Keratinocyte (primary cell): Measurements from ENCODE around the gene E2F7. TPM values are rescaled to one million over a fixed set of nuclear protein-coding genes. Genes with fewer than 3 reads are reported as not detected.

Source experiments
- DNase-seq: peaks from one replicate; pipeline ENCODE4 v3.0.0-alpha.2; 2011; ENCODE audit warnings: low read depth, missing footprints, low spot score
- FAIRE-seq: peaks from 2 replicates; lab custom pipeline; 2011; peaks lifted over from hg19 to GRCh38; lab: Jason Lieb, UNC
- H2AFZ ChIP-seq: 2 replicates; pipeline ENCODE4 v1.6.0; 2012; ENCODE audit warnings: low read length, control low read depth, inconsistent platforms; ENCODE audit not compliant: control insufficient read depth
- H3K27ac ChIP-seq: 2 replicates; pipeline ENCODE4 v1.5.1; 2011; ENCODE audit warnings: low read length; ENCODE audit not compliant: control insufficient read depth, insufficient read depth
- H3K27me3 ChIP-seq: 3 replicates; pipeline ENCODE4 v1.6.0; 2011; ENCODE audit warnings: low read length; ENCODE audit not compliant: control insufficient read depth, insufficient read depth; ENCODE audit errors: extremely low read depth
- H3K36me3 ChIP-seq, 2 experiments: 2 replicates in 1 of 2; 3 replicates in 1 of 2; pipeline ENCODE4 v1.5.1; 2011; ENCODE audit warnings: low read length in 2 of 2, mild to moderate bottlenecking in 1 of 2; ENCODE audit not compliant: control insufficient read depth in 2 of 2, insufficient read depth in 2 of 2; ENCODE audit errors: extremely low read depth in 1 of 2
- H3K4me1 ChIP-seq: 3 replicates; pipeline ENCODE4 v1.5.1; 2011; ENCODE audit warnings: low read length; ENCODE audit not compliant: control insufficient read depth, insufficient read depth; ENCODE audit errors: extremely low read depth
- H3K4me2 ChIP-seq: 3 replicates; pipeline ENCODE4 v1.6.0; 2011; ENCODE audit warnings: low read depth, low read length; ENCODE audit not compliant: control insufficient read depth, insufficient read depth; ENCODE audit errors: extremely low read depth
- H3K4me3 ChIP-seq, 3 experiments: fragments of 200-600 bp in 1 of 3; sonication (generic) in 1 of 3; 2 replicates in 2 of 3; 3 replicates in 1 of 3; pipeline ENCODE4 v1.5.1; 2011 to 2016; ENCODE audit warnings: low read length in 3 of 3, mild to moderate bottlenecking in 3 of 3, control low read depth in 2 of 3, inconsistent platforms in 1 of 3, low read depth in 1 of 3, mixed read lengths in 1 of 3, mixed run types in 1 of 3, moderate library complexity in 1 of 3; ENCODE audit not compliant: control insufficient read depth in 2 of 3, insufficient read depth in 2 of 3; ENCODE audit errors: extremely low read depth in 1 of 3
- H3K79me2 ChIP-seq: 2 replicates; pipeline ENCODE4 v1.6.0; 2012; ENCODE audit warnings: low read length; ENCODE audit not compliant: control insufficient read depth, insufficient read depth
- H3K9ac ChIP-seq: 3 replicates; pipeline ENCODE4 v1.6.0; 2011; ENCODE audit warnings: low read length; ENCODE audit not compliant: control insufficient read depth, insufficient read depth; ENCODE audit errors: extremely low read depth
- H3K9me1 ChIP-seq: 3 replicates; pipeline ENCODE4 v1.6.0; 2011; ENCODE audit warnings: low read length; ENCODE audit not compliant: control insufficient read depth, insufficient read depth; ENCODE audit errors: extremely low read depth
- H3K9me3 ChIP-seq: 2 replicates; pipeline ENCODE4 v1.5.1; 2012; ENCODE audit warnings: low read depth, low read length; ENCODE audit not compliant: control insufficient read depth
- H4K20me1 ChIP-seq: 3 replicates; pipeline ENCODE4 v1.6.0; 2011; ENCODE audit warnings: low read length; ENCODE audit not compliant: control insufficient read depth, insufficient read depth; ENCODE audit errors: extremely low read depth
- CTCF ChIP-seq, 3 experiments: IDR thresholded peaks in 1 of 3; conservative IDR thresholded peaks in 1 of 3; optimal IDR thresholded peaks in 1 of 3; 2 replicates in 2 of 3; 3 replicates in 1 of 3; pipeline versions ENCODE3 to v1.5.1; 2011; ENCODE audit warnings: low read length in 3 of 3, mild to moderate bottlenecking in 3 of 3, moderate library complexity in 2 of 3, control low read depth in 1 of 3, inconsistent platforms in 1 of 3; ENCODE audit not compliant: insufficient read depth in 2 of 3; ENCODE audit errors: extremely low read depth in 1 of 3
- EZH2 ChIP-seq: IDR thresholded peaks from one replicate; pipeline ENCODE4 v1.6.1; 2012; ENCODE audit warnings: inconsistent platforms, mild to moderate bottlenecking, low read length, moderate library complexity
- dilution Hi-C: fragments of 300-500 bp; cut with MboI; formaldehyde crosslinking; loops from one replicate; pipeline ENCODE4 v1.7.0; 2020; ENCODE audit warnings: low sequenced_read_pairs; ENCODE audit not compliant: extremely low pct_ligation_motif_present
- polyA plus RNA-seq, 5 experiments: library from polyadenylated mRNA; depleted of rRNA in 3 of 5; stranded (reverse) in 3 of 5; stranded (forward) in 1 of 5; unstranded in 1 of 5; fragments of >200 nt; gene quantifications; 1 replicate in 1 of 5; 2 replicates in 3 of 5; 3 replicates in 1 of 5; pipeline versions ENCODE4 v1.2.1 to v1.2.3, GENCODE V29; 2011 to 2012; ENCODE audit warnings: missing spikeins in 2 of 5, low read depth in 1 of 5, low replicate concordance in 1 of 5

E2F7 gene
- polyA plus RNA-seq, 1 donor (not counting 4 experiments of a cell fraction or from before 2014, with no cell fraction given), result 9.9 TPM

GRCh38 chr12:77047341-77048109, 17.8 kb downstream of the E2F7 start:
- no peaks in the 10 kb centered on the region for H3K27me3 ChIP-seq
- no peak overlapping the region for H3K9ac ChIP-seq
- H3K9me3 ChIP-seq, result no peaks in the 10 kb centered on the region
- H3K4me3 ChIP-seq, result no peak overlapping the region
- FAIRE-seq (no peak), DNase-seq (no peak)
- no peak overlapping the region for H3K27ac ChIP-seq
- H3K4me1 ChIP-seq, result no peaks in the 10 kb centered on the region
- TF ChIP-seq CTCF (optimal IDR thresholded peaks at IDR 0.05 in 1 of 3, IDR thresholded peaks at IDR 0.05 in 1 of 3, conservative IDR thresholded peaks at IDR 0.05 in 1 of 3; ENCODE audit: extremely low read depth in 1 of 3, insufficient read depth in 2 of 3, low read length in 3 of 3) (peak in 2 of 3 experiments; percentile 13 to 33), EZH2 (no peak)
- H3K36me3 ChIP-seq, result peaks cover 15 to 47% of the 10 kb centered on the region in 2 experiments
- no peaks in the 10 kb centered on the region for H3K79me2 ChIP-seq
- no peak overlapping the region for H3K4me2 ChIP-seq
- dilution Hi-C loops, result no loop called here
- no peaks in the 10 kb centered on the region for H4K20me1 ChIP-seq
- H3K9me1 ChIP-seq, result no peaks in the 10 kb centered on the region
- H2AFZ ChIP-seq, result no peak overlapping the region

GRCh38 chr12:77046468-77046867, 18.9 kb downstream of the E2F7 start:
- H3K9ac ChIP-seq, result no peak overlapping the region
- no peak overlapping the region for H2AFZ ChIP-seq
- H4K20me1 ChIP-seq, result no peaks in the 10 kb centered on the region
- no peaks in the 10 kb centered on the region for H3K27me3 ChIP-seq
- peaks cover 17 to 55% of the 10 kb centered on the region in 2 experiments for H3K36me3 ChIP-seq
- no peak for DNase-seq
- H3K4me1 ChIP-seq, result no peaks in the 10 kb centered on the region
- no peak for TF ChIP-seq CTCF (optimal IDR thresholded peaks at IDR 0.05 in 1 of 3, IDR thresholded peaks at IDR 0.05 in 1 of 3, conservative IDR thresholded peaks at IDR 0.05 in 1 of 3; ENCODE audit: extremely low read depth in 1 of 3, insufficient read depth in 2 of 3, low read length in 3 of 3)
- no peak for TF ChIP-seq EZH2
- dilution Hi-C loops, result no loop called here
- no peaks in the 10 kb centered on the region for H3K9me1 ChIP-seq
- FAIRE-seq, result no peak
- H3K4me3 ChIP-seq, result no peak overlapping the region
- H3K9me3 ChIP-seq, result no peaks in the 10 kb centered on the region
- no peaks in the 10 kb centered on the region for H3K79me2 ChIP-seq
- H3K4me2 ChIP-seq, result no peak overlapping the region
- H3K27ac ChIP-seq, result no peak overlapping the region
